ENCODE measurements around the gene MYO3B. TPM values are rescaled to one million over a fixed set of nuclear protein-coding genes. Genes with fewer than 3 reads are reported as not detected.

MYO3B gene
- total RNA-seq, 1 donor from 2014 or later: 27.3 TPM

DNA sequence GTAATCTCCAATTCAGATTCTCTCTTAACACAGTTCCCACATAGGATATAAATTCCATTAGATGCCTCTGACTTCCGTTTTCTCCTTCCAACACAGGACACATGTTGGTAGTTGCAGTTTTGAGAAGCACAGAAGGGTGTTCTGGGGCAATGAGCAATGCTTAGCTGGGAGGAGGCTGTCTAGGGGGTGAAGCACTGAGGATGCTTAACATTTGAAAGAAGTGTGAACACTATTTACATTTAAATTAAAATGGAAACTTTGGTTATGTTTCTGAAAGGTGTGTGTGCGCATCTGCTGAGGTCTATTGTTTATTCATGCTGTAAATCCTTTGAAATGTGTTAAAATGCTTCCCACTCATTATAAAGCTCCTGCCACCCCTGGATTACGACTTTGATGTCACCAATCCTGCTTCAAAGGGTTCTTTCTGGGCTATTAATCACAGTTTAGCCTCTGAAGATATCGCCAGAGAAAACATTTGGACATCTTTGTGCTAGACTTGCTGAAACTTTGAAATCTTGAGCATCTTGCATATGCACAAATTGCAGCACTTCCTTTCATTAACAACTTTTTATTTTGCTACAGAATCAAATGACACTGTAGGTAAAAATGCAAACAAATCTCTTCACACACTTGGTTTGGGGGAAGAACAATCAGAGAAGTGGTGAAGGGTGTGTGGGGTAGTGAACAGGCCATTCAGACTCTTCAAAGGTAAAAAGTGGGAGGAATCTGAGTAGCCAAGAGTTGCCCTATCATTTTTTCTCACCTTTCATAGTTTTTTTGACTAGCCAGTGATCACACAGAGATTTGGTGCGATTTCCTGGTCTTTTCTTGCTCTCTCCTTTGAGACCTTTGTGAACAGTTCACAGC, 258.4 kb downstream of the MYO3B start:
- Histone ChIP-seq H3K79me2 (ENCODE audit: low read depth) (no peaks in the 10 kb centered on the region), H3K27ac (peak overlapping the region; percentile 31), H3K4me2 (peak overlapping the region; percentile 14), H3K27me3 (no peaks in the 10 kb centered on the region), H3K36me3 (no peaks in the 10 kb centered on the region), H3K4me1 (peaks cover 30% of the 10 kb centered on the region), H2AFZ (replicated peaks) (no peak overlapping the region), H3F3A (ENCODE audit: low read depth) (peaks cover 33% of the 10 kb centered on the region), H3K9me3 (ENCODE audit: low read depth) (no peaks in the 10 kb centered on the region), H4K20me1 (ENCODE audit: low read depth) (no peaks in the 10 kb centered on the region), H3K4me3 (no peak overlapping the region), H3K9ac (no peak overlapping the region)
- TF ChIP-seq EZH2phosphoT487 (IDR thresholded peaks at IDR 0.05) (no peak), EZH2 (IDR thresholded peaks at IDR 0.05) (no peak)
- TF ChIP-seq, protein P1, sequence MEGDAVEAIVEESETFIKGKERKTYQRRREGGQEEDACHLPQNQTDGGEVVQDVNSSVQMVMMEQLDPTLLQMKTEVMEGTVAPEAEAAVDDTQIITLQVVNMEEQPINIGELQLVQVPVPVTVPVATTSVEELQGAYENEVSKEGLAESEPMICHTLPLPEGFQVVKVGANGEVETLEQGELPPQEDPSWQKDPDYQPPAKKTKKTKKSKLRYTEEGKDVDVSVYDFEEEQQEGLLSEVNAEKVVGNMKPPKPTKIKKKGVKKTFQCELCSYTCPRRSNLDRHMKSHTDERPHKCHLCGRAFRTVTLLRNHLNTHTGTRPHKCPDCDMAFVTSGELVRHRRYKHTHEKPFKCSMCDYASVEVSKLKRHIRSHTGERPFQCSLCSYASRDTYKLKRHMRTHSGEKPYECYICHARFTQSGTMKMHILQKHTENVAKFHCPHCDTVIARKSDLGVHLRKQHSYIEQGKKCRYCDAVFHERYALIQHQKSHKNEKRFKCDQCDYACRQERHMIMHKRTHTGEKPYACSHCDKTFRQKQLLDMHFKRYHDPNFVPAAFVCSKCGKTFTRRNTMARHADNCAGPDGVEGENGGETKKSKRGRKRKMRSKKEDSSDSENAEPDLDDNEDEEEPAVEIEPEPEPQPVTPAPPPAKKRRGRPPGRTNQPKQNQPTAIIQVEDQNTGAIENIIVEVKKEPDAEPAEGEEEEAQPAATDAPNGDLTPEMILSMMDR (IDR thresholded peaks at IDR 0.05): no peak
- peak overlapping the region; percentile 1 for H3K4me3 Mint-ChIP-seq
- no peaks in the 10 kb centered on the region for H3K27me3 Mint-ChIP-seq (ENCODE audit: insufficient read depth, low read depth)
- peaks cover 6% of the 10 kb centered on the region for H3K9me3 Mint-ChIP-seq
- peaks cover 39% of the 10 kb centered on the region for H3K4me1 Mint-ChIP-seq
- peak overlapping the region; percentile 51 for H3K27ac Mint-ChIP-seq
- peak; percentile 16 for DNase-seq (ENCODE audit: low spot score)
- H3K36me3 Mint-ChIP-seq: no peaks in the 10 kb centered on the region

DNA sequence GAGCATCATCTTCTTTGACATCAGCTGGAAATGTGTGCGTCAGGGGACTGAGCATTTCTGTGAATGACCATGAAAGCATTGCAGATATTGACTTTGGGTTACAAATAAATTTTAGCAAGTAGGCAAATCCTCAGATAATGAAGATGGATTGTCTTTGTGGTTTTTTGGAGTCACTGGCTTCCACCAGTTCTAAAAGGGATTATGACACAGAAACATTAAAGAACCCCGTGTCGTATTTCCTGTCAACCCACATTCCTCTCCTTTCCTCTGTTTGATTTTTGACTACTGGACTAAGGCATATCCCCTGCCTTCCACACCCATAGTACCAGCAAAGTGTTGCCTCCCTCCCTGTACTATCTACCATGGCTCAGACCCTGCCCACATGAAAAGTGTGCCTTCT, 268.1 kb downstream of the MYO3B start:
- Mint-ChIP-seq H3K36me3 (peaks cover 8% of the 10 kb centered on the region), H3K4me3 (no peak overlapping the region), H3K27ac (no peak overlapping the region), H3K27me3 (ENCODE audit: insufficient read depth, low read depth) (peaks cover 3% of the 10 kb centered on the region), H3K4me1 (no peaks in the 10 kb centered on the region), H3K9me3 (peaks cover 22% of the 10 kb centered on the region)
- Histone ChIP-seq H3K27me3 (no peaks in the 10 kb centered on the region), H3F3A (ENCODE audit: low read depth) (no peaks in the 10 kb centered on the region), H4K20me1 (ENCODE audit: low read depth) (no peaks in the 10 kb centered on the region), H3K27ac (no peak overlapping the region), H3K4me1 (no peaks in the 10 kb centered on the region), H3K79me2 (ENCODE audit: low read depth) (no peaks in the 10 kb centered on the region), H2AFZ (replicated peaks) (no peak overlapping the region), H3K4me2 (no peak overlapping the region), H3K36me3 (peaks cover 14% of the 10 kb centered on the region), H3K9me3 (ENCODE audit: low read depth) (peaks cover 17% of the 10 kb centered on the region), H3K4me3 (no peak overlapping the region), H3K9ac (no peak overlapping the region)
- TF ChIP-seq, protein P1 (IDR thresholded peaks at IDR 0.05): no peak
- TF ChIP-seq EZH2 (IDR thresholded peaks at IDR 0.05) (no peak), EZH2phosphoT487 (IDR thresholded peaks at IDR 0.05) (no peak)
- DNase-seq (ENCODE audit: low spot score): no peak

DNA sequence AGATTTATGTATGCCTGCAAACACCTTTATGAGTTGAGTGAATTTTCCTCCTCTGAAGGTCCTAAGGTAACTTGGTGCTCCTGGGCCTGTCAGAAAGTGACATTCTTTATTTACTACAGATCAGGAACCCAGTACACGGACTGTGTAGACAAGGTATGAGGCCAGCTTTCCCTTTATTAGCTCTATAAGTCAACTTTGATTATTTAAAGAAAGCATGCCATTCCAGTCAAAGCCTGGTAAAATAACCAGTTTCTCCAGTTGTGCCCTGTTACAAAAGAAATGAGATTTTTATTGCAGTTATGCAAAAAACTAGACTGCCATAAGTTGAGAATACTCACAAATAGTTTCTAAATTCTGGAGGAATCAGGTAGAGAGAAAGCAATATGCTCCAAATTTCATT, 271.1 kb downstream of the MYO3B start:
- H3K9me3 ChIP-seq (ENCODE audit: low read depth): peaks cover 19% of the 10 kb centered on the region
- TF ChIP-seq, protein P1 (IDR thresholded peaks at IDR 0.05): no peak
- no peak for TF ChIP-seq EZH2 (IDR thresholded peaks at IDR 0.05)
- no peak for TF ChIP-seq EZH2phosphoT487 (IDR thresholded peaks at IDR 0.05)

More for the DNA sequence above, 271.1 kb downstream of the MYO3B start:
- Histone ChIP-seq H3K27me3 (no peaks in the 10 kb centered on the region), H3F3A (ENCODE audit: low read depth) (no peaks in the 10 kb centered on the region), H2AFZ (replicated peaks) (no peak overlapping the region), H3K36me3 (peaks cover 30% of the 10 kb centered on the region), H3K79me2 (ENCODE audit: low read depth) (no peaks in the 10 kb centered on the region), H3K4me3 (no peak overlapping the region), H3K9ac (no peak overlapping the region), H3K4me1 (peaks cover 3% of the 10 kb centered on the region), H4K20me1 (ENCODE audit: low read depth) (no peaks in the 10 kb centered on the region), H3K4me2 (no peak overlapping the region), H3K27ac (no peak overlapping the region)
- Mint-ChIP-seq H3K4me3 (no peak overlapping the region), H3K4me1 (no peaks in the 10 kb centered on the region), H3K36me3 (peaks cover 14% of the 10 kb centered on the region), H3K27ac (no peak overlapping the region), H3K27me3 (ENCODE audit: insufficient read depth, low read depth) (peaks cover 9% of the 10 kb centered on the region), H3K9me3 (peaks cover 34% of the 10 kb centered on the region)
- DNase-seq (ENCODE audit: low spot score): no peak
